ENCODE data around the gene AIF1.

AIF1 gene

GRCh38 chr6:31573239-31574105, 41.6 kb upstream of the AIF1 start:
- ATAC-seq: no peak
- TF ChIP-seq POU6F1 (CRISPR knock-in tag; IDR thresholded peaks at IDR 0.05; ENCODE audit: borderline replicate concordance, low read depth) (no peak), ZFP3 (CRISPR knock-in tag; IDR thresholded peaks at IDR 0.05) (no peak), PPARA (CRISPR knock-in tag; IDR thresholded peaks at IDR 0.05; ENCODE audit: borderline replicate concordance) (no peak), TSHZ2 (CRISPR knock-in tag; IDR thresholded peaks at IDR 0.05) (no peak), CREB5 (CRISPR knock-in tag; IDR thresholded peaks at IDR 0.05; ENCODE audit: low read depth) (no peak), TCF4 (CRISPR knock-in tag; IDR thresholded peaks at IDR 0.05; ENCODE audit: borderline replicate concordance) (no peak), RARB (CRISPR knock-in tag; IDR thresholded peaks at IDR 0.05) (no peak)

GRCh38 chr6:31574106-31575061, 40.6 kb upstream of the AIF1 start:
- TF ChIP-seq SNAI2 (CRISPR knock-in tag; IDR thresholded peaks at IDR 0.05) (no peak), ZNF8 (CRISPR knock-in tag; IDR thresholded peaks at IDR 0.05) (no peak), CSRNP3 (CRISPR knock-in tag; IDR thresholded peaks at IDR 0.05) (no peak)
- ATAC-seq: no peak

GRCh38 chr6:31575335-31575901, 39.6 kb upstream of the AIF1 start, which contains the start of gene TNF:
Gene TNF, plus strand, starts transcription at chr6:31575565. Its CDS starts 177 bp downstream, at chr6:31575742.
- ATAC-seq: no peak
- TF ChIP-seq TOX (CRISPR knock-in tag; IDR thresholded peaks at IDR 0.05; ENCODE audit: borderline replicate concordance): no peak
- TF ChIP-seq ZFP30 (CRISPR knock-in tag; IDR thresholded peaks at IDR 0.05): no peak
- no peak for TF ChIP-seq ESRRG (CRISPR knock-in tag; IDR thresholded peaks at IDR 0.05)
- TF ChIP-seq ZC3H10 (CRISPR knock-in tag; IDR thresholded peaks at IDR 0.05): no peak
- no peak for TF ChIP-seq PATZ1 (CRISPR knock-in tag; IDR thresholded peaks at IDR 0.05; ENCODE audit: borderline replicate concordance)
- TF ChIP-seq CSRNP3 (CRISPR knock-in tag; IDR thresholded peaks at IDR 0.05): no peak
- no peak for TF ChIP-seq TCF4 (CRISPR knock-in tag; IDR thresholded peaks at IDR 0.05; ENCODE audit: borderline replicate concordance)
- no peak for TF ChIP-seq RARB (CRISPR knock-in tag; IDR thresholded peaks at IDR 0.05)
- no peak for TF ChIP-seq CSDC2 (CRISPR knock-in tag; IDR thresholded peaks at IDR 0.05)
- TF ChIP-seq SNAI2 (CRISPR knock-in tag; IDR thresholded peaks at IDR 0.05): no peak
- TF ChIP-seq ARNTL (CRISPR knock-in tag; IDR thresholded peaks at IDR 0.05; ENCODE audit: borderline replicate concordance, low read depth): no peak
- no peak for TF ChIP-seq OSR1 (CRISPR knock-in tag; IDR thresholded peaks at IDR 0.05)
- TF ChIP-seq POU6F1 (CRISPR knock-in tag; IDR thresholded peaks at IDR 0.05; ENCODE audit: borderline replicate concordance, low read depth): no peak

All from SK-N-SH treated with all-trans-retinoic acid at 6 μM for 48 hours (cell line).